Stimulated activated CD8-positive, alpha-beta memory T cell treated with anti-CD3 and anti-CD28 coated beads, Interleukin-12 subunit alpha, Interleukin-12 subunit beta, amount 100 ng/mL, for 24 hours (primary cell): ENCODE results near the gene ANO8.

Experiments
- DNase-seq: peaks from one replicate; pipeline ENCODE4 v3.0.0-alpha.2; 2020; ENCODE audit errors: extremely low read depth

The ANO8 gene

DNA sequence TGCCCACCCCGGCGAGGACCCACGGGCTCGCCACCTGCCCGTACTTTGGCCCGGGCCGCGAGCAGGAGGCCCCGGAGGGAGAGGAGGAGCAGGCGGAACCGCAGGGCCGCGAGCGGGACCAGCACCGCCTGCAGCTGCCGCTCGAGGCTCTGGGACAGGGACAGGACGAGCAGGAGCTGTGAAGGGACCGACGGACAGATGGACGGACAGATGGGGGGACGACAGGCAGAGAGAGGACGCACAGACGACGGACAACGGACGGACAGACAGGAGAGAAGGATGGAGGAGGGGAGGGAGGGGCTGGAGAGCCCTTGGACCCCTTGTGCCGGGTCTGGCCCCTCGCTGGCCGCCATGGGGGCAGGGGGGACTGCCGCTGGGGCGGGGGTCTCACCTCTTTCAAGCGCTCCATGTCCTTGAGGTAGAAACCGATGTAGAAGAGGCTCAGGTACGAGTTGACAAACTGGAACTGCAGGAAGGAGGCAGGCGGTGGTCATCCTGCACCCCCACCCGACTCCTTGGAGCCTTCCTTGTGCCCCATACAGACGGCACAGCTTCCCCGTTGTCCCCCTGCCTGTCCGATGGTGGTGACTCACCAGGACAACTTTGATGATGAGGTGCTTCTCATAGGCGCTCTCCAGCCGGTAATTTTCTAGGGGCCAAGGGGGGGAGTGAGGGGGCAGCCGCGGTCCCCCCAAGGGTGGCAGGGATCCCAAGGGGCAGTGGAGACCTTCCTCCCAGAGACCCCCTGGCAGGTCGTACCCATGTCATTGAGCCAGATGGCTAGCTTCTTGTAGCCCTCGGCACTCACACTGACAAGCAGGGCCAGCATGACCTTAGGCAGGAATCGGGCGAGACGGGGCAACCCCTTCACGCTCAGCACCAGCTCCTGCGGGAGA lies 5.0 kb downstream of the ANO8 start:
- DNase-seq, result no peak

- DNase-seq, result no peak
These were observed 5.9 kb downstream of the ANO8 start for GRCh38 chr19:17328517-17329365.

DNA sequence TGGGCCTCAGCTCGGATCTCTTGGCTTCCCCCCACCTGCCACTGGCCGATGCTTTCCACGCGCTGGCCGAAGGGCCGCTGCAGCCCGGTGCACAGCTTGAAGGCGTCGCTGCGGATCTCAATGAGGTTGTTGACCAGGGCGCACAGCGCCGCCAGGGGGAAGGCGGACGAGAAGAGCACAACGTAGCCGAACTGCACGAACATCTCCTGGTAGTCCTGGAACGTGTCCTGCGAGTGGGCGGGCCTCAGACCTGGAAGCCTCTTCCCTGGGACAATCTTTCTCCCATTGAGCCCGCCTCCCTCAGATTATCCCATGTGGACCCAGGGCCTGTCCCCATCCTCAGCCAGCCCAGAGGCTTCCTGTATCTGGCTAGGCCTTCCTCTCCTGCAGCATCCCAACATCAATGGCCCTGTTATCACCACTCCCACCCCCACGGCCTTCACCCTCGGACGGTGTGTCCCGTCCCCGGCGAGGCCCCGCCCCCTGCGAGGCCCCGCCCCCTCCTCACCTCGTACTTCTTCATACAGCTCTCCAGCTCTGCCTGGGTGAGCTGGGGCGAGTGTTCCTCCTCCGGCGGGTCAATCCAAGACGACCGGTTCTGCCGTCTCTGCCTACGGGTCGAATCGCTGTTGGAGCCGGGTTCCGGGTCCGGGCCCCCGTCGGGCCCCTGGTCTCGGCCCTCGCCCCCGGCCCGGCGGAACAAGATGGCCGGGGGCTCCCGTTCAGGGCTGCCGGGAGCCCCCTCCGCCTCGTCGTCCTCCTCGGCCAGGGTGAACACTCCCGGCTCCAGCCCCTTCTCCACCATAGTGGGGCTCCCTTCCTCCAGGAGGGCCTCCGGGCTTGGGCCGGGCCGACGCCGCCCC lies 6.8 kb downstream of the ANO8 start:
- DNase-seq, result no peak

DNA sequence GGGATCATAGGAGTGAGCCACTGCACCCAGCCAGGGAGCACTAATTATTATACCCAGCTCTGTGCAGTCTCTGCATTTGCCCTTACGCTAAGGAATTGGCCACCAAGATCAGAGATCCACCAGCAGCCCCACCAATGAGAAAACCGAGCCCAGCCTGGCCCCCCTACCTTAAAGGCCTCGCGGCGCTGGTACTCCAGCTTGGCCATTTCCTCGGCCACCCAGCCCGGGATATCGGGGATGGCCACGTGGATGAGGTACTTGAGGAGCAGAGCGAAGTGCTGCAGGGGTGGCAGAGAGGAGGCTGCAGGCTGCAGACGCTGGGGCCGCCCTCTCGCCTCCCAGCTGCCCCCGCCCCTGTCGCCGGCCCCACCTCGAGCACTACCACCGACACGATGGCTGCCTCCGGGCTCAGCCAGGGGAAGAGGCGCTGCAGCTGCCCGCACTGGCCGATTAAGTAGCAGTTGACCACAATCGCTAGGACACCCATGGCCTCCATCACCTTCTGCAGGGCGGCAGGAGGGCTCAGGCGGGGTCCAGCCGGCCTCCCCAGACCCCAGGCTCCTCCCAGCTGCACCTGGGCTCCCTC lies 7.5 kb downstream of the ANO8 start:
- DNase-seq, result no peak

GRCh38 chr19:17326595-17326966 lies 8.1 kb downstream of the ANO8 start:
- no peak for DNase-seq

GRCh38 chr19:17325881-17326594 lies 8.6 kb downstream of the ANO8 start:
- DNase-seq, result no peak

- DNase-seq, result no peak
These were observed 9.5 kb downstream of the ANO8 start for GRCh38 chr19:17325133-17325532.

DNA sequence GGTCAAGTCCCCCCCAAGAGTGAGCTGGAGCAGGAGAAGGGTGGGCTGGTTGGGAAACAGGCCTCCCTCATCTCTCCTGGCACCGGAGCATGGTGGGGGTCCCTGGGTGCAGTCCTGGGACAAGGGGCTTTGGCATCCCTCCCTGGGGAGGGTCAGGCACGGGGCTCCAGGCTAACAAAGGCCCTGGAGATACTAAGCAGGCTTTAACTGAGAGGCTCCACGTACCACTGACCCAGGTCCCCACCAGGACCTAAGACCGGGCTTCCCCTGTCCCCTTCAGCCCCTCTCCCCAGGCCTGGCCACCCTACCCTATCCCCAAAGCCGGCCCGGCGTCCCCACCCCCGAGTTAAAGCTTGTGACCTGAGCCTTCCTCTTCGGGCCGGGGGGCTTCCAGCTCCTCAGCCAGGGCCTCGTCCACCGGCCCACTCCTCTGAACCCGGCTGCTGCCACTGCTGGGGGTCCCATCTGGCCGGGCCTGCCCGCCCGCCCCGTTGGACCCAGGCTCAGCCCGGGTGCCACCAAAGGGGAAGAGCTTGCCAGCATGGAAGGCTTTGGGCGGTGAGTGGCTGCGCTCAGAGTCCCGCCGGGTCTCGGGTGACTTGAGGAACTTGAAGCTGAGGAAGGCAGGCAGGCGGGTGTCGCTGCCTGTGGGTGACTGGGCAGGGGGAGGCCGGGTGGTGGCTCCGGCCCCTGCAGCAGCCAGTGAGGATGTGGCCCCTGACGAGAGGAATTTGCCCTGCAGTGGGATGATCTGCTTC lies 10.1 kb downstream of the ANO8 start:
- no peak for DNase-seq

DNA sequence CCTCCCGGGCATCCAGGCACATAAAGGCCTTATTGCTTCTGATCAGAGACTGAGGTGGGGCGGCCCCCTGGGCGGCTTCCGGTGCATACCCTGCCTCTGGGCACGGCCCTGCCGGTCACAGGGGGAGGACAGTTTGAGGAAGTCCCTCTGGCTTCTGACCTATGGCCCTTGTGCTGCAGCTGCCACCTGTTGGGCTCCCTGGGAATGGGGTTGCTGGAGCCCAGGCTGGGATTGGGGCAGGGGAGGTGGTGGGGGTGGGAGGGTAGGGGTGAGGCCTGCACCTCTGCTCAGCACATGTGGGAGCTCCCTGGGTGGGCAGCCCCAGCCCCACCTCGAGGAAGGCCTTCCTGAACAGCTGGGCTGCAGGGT lies 10.7 kb downstream of the ANO8 start:
- no peak for DNase-seq

GRCh38 chr19:17323300-17323963 lies 11.2 kb downstream of the ANO8 start:
- no peak for DNase-seq

- no peak for DNase-seq
These were observed 11.8 kb downstream of the ANO8 start for GRCh38 chr19:17322854-17323253.

GRCh38 chr19:17321655-17322489 lies 12.8 kb downstream of the ANO8 start:
- DNase-seq, result no peak

- DNase-seq, result no peak
These were observed 14.2 kb downstream of the ANO8 start for GRCh38 chr19:17320435-17320834.

GRCh38 chr19:17319473-17320238 lies 15.0 kb downstream of the ANO8 start:
- no peak for DNase-seq

- no peak for DNase-seq
These were observed 15.7 kb downstream of the ANO8 start for GRCh38 chr19:17318966-17319365.

GRCh38 chr19:17314007-17314593 lies 20.6 kb downstream of the ANO8 start:
- DNase-seq, result no peak
